Hepatocyte (in vitro differentiated cells): Measurements from ENCODE around the gene CDH4. TPM values are rescaled to one million over a fixed set of nuclear protein-coding genes. Genes with fewer than 3 reads are reported as not detected.

Source experiments
- DNase-seq: peaks from one replicate; pipeline ENCODE4 v3.0.0-alpha.2; 2016; ENCODE audit warnings: low spot score
- H2AFZ ChIP-seq: fragments of 200-600 bp; sonication (generic); 2 replicates; pipeline ENCODE4 v1.6.0; 2016; ENCODE audit warnings: antibody characterized with exemption, mild to moderate bottlenecking
- H3K27ac ChIP-seq: fragments of 200-600 bp; sonication (generic); 2 replicates; pipeline ENCODE4 v1.5.1; 2016; ENCODE audit warnings: mild to moderate bottlenecking
- H3K27me3 ChIP-seq: fragments of 200-600 bp; sonication (generic); 2 replicates; pipeline ENCODE4 v1.6.1; 2016
- H3K36me3 ChIP-seq: fragments of 200-600 bp; sonication (generic); replicated peaks from 2 replicates; pipeline ENCODE4 v1.5.1; 2016; ENCODE audit warnings: low read depth; ENCODE audit not compliant: insufficient read depth
- H3K4me1 ChIP-seq: fragments of 200-600 bp; sonication (generic); 2 replicates; pipeline ENCODE4 v1.5.1; 2016; ENCODE audit warnings: mild to moderate bottlenecking, moderate library complexity; ENCODE audit not compliant: insufficient read depth
- H3K4me2 ChIP-seq: fragments of 200-600 bp; sonication (generic); 2 replicates; pipeline ENCODE4 v1.6.0; 2016
- H3K4me3 ChIP-seq: fragments of 200-600 bp; sonication (generic); 2 replicates; pipeline ENCODE4 v1.5.1; 2016; ENCODE audit warnings: mild to moderate bottlenecking
- H3K79me2 ChIP-seq: fragments of 200-600 bp; sonication (generic); 2 replicates; pipeline ENCODE4 v1.6.0; 2017; ENCODE audit warnings: mild to moderate bottlenecking
- H3K9me2 ChIP-seq: fragments of 200-600 bp; sonication (generic); replicated peaks from 2 replicates; pipeline ENCODE4 v1.6.0; 2017; ENCODE audit warnings: mild to moderate bottlenecking; ENCODE audit not compliant: insufficient read depth
- H3K9me3 ChIP-seq: fragments of 200-600 bp; sonication (generic); 2 replicates; pipeline ENCODE4 v1.5.1; 2016; ENCODE audit warnings: low read depth, mild to moderate bottlenecking
- H4K20me1 ChIP-seq: fragments of 200-600 bp; sonication (generic); 2 replicates; pipeline ENCODE4 v1.6.0; 2016; ENCODE audit warnings: mild to moderate bottlenecking; ENCODE audit not compliant: insufficient read depth, poor library complexity, severe bottlenecking
- EZH2 ChIP-seq: fragments of 200-600 bp; sonication (generic); IDR thresholded peaks from 2 replicates; pipeline ENCODE4 v1.6.1; 2016; ENCODE audit warnings: antibody characterized with exemption, mild to moderate bottlenecking, borderline replicate concordance
- EZH2phosphoT487 ChIP-seq: fragments of 200-600 bp; sonication (generic); IDR thresholded peaks from one replicate; pipeline ENCODE4 v1.6.1; 2018; ENCODE audit warnings: antibody characterized with exemption, mild to moderate bottlenecking, low read depth, moderate library complexity; ENCODE audit not compliant: unreplicated experiment, severe bottlenecking
- WGBS: methylation state at CpG from one replicate; pipeline ENCODE4 v1.1.6; 2016; ENCODE audit warnings: low lambda C conversion rate; ENCODE audit errors: missing lambda C conversion rate; 5-methylcytosine and 5-hydroxymethylcytosine counted together
- polyA plus RNA-seq: library from polyadenylated mRNA; unstranded; fragments of >200 nt; fragmentation: Nextera tagmentation; extraction: Ambion mirVana; gene quantifications from 2 replicates; pipeline ENCODE4 v1.2.1, GENCODE V29; 2016
- total RNA-seq: library from RNA; depleted of rRNA; stranded (reverse); fragments of >200 nt; gene quantifications from 2 replicates; pipeline ENCODE4 v1.2.3, GENCODE V29; 2014
- TF ChIP-seq, protein P1 (sequence below): fragments of 200-600 bp; sonication (generic); IDR thresholded peaks from 2 replicates; pipeline ENCODE4 v1.5.1; 2016; ENCODE audit warnings: antibody characterized with exemption, mild to moderate bottlenecking; ENCODE audit not compliant: poor library complexity

The CDH4 gene
- total and polyA plus RNA-seq, 2 experiments from 2014 or later, result 0.53 to 0.73 TPM

DNA sequence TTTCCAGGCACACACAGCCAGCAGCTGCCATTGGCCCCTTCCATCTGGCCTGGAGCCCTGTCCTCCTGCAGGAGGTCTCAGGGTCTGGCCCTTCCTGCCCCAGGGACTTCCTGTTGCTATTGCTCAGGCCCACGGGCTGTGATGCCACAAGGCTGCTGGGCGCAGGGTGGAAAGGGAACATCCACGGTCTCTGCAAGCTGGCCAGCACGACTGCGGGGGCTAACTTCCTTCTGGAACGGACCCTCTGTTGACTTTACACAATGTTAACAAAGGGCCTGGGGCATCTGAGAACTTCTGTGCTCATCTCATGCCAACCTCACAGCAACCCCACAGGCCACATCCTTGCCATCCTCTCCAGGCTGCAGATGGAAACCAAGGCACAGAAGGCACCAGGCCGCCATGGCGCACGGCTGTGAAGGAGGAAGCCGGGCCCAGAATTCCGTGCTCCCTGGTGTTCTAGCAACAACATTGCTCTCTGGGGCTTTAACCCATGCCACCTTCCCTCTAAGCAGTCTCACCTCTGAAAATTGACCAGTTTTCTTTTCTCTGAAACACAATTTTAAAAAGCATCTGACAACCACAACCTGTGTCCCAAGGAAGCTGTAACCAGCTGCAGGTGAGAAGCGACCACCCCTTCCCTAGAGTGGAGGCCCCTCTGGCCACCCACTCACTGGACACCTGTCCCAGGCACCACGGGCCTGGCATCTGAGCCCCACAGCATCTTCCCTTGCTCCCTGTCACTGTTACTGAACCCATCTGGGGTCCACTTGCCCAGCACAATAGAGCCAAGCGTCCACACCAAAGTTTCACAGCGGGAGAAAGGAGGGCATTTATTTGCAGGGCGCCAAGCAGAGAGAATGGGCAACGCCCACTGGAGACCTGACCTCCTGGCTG, 261.3 kb downstream of the CDH4 start:
- Histone ChIP-seq H4K20me1 (no peaks in the 10 kb centered on the region), H3K27me3 (peaks cover 2% of the 10 kb centered on the region)
- 90% methylated on average over 17 of the region's 17 CpGs for WGBS

DNA sequence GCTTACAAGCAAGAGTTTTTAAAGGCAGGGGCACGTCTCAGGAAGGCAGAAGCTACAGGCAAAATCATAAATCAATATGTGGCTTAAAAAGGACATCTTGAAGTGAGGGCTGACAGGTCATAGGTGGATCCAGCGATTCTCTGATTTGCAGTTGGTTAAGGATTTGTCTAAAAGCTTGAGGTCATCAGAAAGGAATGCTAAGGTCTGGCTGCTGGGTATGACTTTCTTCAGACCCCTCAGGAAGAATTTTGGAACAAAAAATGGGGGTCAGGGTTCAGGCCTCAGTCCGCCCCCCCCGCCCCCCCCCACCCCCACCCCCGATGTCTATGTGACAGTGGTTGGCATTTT, 261.9 kb downstream of the CDH4 start:
- H4K20me1 ChIP-seq, result no peaks in the 10 kb centered on the region
- no peak overlapping the region for H3K27ac ChIP-seq
- H3K4me3 ChIP-seq, result no peak overlapping the region
- H3K4me1 ChIP-seq, result no peaks in the 10 kb centered on the region
- H3K27me3 ChIP-seq, result no peaks in the 10 kb centered on the region
- DNase-seq, result no peak
- H3K36me3 ChIP-seq, result no peaks in the 10 kb centered on the region
- H3K4me2 ChIP-seq, result no peak overlapping the region
- H2AFZ ChIP-seq, result no peak overlapping the region
- TF ChIP-seq EZH2phosphoT487, result no peak
- TF ChIP-seq, protein P1, sequence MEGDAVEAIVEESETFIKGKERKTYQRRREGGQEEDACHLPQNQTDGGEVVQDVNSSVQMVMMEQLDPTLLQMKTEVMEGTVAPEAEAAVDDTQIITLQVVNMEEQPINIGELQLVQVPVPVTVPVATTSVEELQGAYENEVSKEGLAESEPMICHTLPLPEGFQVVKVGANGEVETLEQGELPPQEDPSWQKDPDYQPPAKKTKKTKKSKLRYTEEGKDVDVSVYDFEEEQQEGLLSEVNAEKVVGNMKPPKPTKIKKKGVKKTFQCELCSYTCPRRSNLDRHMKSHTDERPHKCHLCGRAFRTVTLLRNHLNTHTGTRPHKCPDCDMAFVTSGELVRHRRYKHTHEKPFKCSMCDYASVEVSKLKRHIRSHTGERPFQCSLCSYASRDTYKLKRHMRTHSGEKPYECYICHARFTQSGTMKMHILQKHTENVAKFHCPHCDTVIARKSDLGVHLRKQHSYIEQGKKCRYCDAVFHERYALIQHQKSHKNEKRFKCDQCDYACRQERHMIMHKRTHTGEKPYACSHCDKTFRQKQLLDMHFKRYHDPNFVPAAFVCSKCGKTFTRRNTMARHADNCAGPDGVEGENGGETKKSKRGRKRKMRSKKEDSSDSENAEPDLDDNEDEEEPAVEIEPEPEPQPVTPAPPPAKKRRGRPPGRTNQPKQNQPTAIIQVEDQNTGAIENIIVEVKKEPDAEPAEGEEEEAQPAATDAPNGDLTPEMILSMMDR, result no peak
- H3K9me3 ChIP-seq, result no peaks in the 10 kb centered on the region
- WGBS, result 44% methylated on average over 4 of the region's 5 CpGs
- H3K9me2 ChIP-seq, result no peaks in the 10 kb centered on the region
- H3K79me2 ChIP-seq, result no peaks in the 10 kb centered on the region

More for the DNA sequence above, 261.3 kb downstream of the CDH4 start:
- no peak for DNase-seq
- Histone ChIP-seq H2AFZ (no peak overlapping the region), H3K4me2 (no peak overlapping the region), H3K4me1 (no peaks in the 10 kb centered on the region), H3K27ac (no peak overlapping the region), H3K9me2 (no peaks in the 10 kb centered on the region), H3K36me3 (no peaks in the 10 kb centered on the region), H3K79me2 (no peaks in the 10 kb centered on the region), H3K9me3 (no peaks in the 10 kb centered on the region), H3K4me3 (no peak overlapping the region)
- TF ChIP-seq EZH2, result no peak
- TF ChIP-seq EZH2phosphoT487, result no peak
- TF ChIP-seq, protein P1, result no peak

DNA sequence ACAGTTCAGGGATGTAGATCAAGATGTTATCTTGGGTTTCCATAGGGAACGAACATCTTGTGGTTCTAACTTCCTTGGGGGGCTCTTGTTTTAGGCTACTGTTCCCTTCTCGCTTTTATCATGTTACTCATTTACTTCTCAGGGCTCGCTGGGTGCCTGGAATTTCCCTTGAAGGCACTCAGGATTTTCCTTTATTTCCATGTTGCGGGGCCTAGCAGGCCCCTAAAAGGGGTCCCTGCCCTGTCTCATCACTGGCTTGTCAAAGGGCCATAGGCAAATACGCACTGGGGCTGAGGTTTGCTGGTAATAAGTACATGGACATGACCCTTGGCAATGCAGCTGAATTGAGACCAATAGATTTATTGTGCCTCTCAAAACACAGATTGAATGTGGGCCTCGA, 262.3 kb downstream of the CDH4 start:
- no peaks in the 10 kb centered on the region for H3K9me2 ChIP-seq
- H3K4me1 ChIP-seq, result no peaks in the 10 kb centered on the region
- no peaks in the 10 kb centered on the region for H3K9me3 ChIP-seq
- H3K4me3 ChIP-seq, result no peak overlapping the region
- no peaks in the 10 kb centered on the region for H3K36me3 ChIP-seq
- H4K20me1 ChIP-seq, result no peaks in the 10 kb centered on the region
- WGBS, result 65% methylated on average over 6 of the region's 6 CpGs
- no peaks in the 10 kb centered on the region for H3K79me2 ChIP-seq
- no peak for TF ChIP-seq EZH2
- TF ChIP-seq EZH2phosphoT487, result no peak
- TF ChIP-seq, protein P1, result no peak
- no peak overlapping the region for H3K27ac ChIP-seq
- no peak overlapping the region for H2AFZ ChIP-seq
- H3K4me2 ChIP-seq, result no peak overlapping the region
- DNase-seq, result no peak
- no peaks in the 10 kb centered on the region for H3K27me3 ChIP-seq
